NCI-H146 treated with DMSO at 0.1 percent for 48 hours (cell line): ENCODE data around the gene ABCA13.
A peak's percentile ranks its signal among the peaks of the same experiment; 100 is the strongest.

Experiments used
- DNase-seq: peaks from one replicate; lab custom pipeline; 2025; ENCODE audit not compliant: unreplicated experiment; lab: John Stamatoyannopoulos, UW

Gene ABCA13

GRCh38 chr7:48295296-48295971, 124.2 kb downstream of the ABCA13 start:
- no peak for DNase-seq

GRCh38 chr7:48296966-48297365, 125.7 kb downstream of the ABCA13 start:
- no peak for DNase-seq

- no peak for DNase-seq
Measured at GRCh38 chr7:48298779-48299178, 127.5 kb downstream of the ABCA13 start.

GRCh38 chr7:48299580-48300169, 128.4 kb downstream of the ABCA13 start:
- DNase-seq: peak; percentile 1

- DNase-seq: no peak
Measured at GRCh38 chr7:48300301-48300700, 129.0 kb downstream of the ABCA13 start.

GRCh38 chr7:48301201-48301600, 129.9 kb downstream of the ABCA13 start:
- no peak for DNase-seq

GRCh38 chr7:48304641-48305040, 133.4 kb downstream of the ABCA13 start:
- DNase-seq: no peak

- DNase-seq: no peak
Measured at GRCh38 chr7:48305661-48306060, 134.4 kb downstream of the ABCA13 start.

- no peak for DNase-seq
Measured at GRCh38 chr7:48307041-48307714, 135.9 kb downstream of the ABCA13 start.

- DNase-seq: no peak
Measured at GRCh38 chr7:48309720-48310119, 138.5 kb downstream of the ABCA13 start.

GRCh38 chr7:48311464-48312100, 140.3 kb downstream of the ABCA13 start:
- no peak for DNase-seq

- no peak for DNase-seq
Measured at GRCh38 chr7:48312151-48312550, 140.9 kb downstream of the ABCA13 start.

- no peak for DNase-seq
Measured at GRCh38 chr7:48316768-48317167, 145.5 kb downstream of the ABCA13 start.

- no peak for DNase-seq
Measured at GRCh38 chr7:48317360-48317759, 146.1 kb downstream of the ABCA13 start.

DNA sequence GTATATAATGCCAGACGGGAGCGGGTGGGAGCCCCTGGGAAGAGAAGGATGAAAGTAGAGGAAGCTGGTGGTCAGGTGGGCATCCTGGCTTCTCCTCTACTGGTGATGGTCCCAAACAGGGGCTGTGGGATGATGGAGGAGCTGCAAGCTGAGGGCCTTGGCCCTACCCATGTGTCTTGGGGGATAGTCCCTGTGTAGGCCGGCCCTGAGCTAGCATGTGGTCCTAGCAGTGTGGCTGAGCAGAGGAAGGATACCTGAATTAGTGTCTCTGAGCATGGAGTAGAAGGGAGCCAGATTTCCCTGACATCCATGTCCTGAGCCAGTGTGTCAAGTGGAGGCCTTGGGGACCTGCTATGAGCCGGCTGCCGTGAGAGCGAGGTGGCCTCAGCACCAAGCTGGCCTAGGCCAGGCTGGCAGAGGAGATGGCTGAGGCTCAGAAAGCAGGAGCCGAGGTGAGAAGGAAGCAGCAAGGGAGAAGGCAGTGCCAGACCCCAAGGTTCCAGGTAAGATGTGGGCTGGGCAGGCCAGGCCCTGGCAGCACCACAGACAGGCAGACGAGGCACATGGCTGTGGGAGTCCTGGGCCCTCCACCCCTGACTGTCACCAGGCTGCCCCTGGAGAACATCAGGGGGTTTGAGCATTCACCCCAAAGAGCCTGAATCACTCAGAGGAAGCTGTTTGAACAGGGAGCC, 150.2 kb downstream of the ABCA13 start:
- DNase-seq: no peak

- DNase-seq: no peak
Measured at GRCh38 chr7:48337012-48337621, 165.9 kb downstream of the ABCA13 start.

GRCh38 chr7:48337781-48338180, 166.5 kb downstream of the ABCA13 start:
- DNase-seq: no peak

DNA sequence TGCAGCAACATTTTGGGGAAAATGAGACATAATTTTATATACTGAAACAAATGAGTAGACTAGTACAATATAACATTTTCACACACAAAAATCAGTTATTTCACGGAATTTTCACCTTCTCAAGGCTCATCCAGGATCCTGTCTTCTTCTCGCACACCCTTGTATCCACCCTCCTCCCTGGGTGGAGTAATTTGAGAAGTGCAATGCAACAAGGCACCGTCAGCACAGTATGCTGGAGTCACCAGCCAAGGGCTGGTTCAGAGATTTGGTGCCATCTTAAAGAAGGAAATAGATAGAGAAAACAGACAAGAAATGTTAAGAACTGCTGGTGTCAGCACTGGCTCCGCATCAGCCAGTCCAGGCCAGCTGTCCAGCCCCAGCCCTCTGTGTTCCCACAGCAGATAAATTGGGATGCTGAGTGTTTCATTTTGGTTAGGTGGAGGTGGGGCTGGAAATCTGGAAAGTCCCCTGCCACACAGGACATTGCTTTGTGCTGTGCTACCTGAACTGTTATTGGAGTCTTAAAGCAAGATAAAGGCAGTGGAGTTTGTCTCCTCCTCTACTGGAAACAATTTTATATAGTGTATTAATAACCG, 176.1 kb downstream of the ABCA13 start:
- no peak for DNase-seq

GRCh38 chr7:48350515-48350914, 179.3 kb downstream of the ABCA13 start:
- no peak for DNase-seq

GRCh38 chr7:48351900-48352299, 180.6 kb downstream of the ABCA13 start:
- DNase-seq: no peak

GRCh38 chr7:48355346-48355745, 184.1 kb downstream of the ABCA13 start:
- no peak for DNase-seq
